ENCODE data around the gene SP140.
"Not testable (repeated sequence)": the region's sequence is repeated elsewhere in the genome, so short reads cannot be mapped to it uniquely, and the experiment has no call there.

Gene SP140

DNA sequence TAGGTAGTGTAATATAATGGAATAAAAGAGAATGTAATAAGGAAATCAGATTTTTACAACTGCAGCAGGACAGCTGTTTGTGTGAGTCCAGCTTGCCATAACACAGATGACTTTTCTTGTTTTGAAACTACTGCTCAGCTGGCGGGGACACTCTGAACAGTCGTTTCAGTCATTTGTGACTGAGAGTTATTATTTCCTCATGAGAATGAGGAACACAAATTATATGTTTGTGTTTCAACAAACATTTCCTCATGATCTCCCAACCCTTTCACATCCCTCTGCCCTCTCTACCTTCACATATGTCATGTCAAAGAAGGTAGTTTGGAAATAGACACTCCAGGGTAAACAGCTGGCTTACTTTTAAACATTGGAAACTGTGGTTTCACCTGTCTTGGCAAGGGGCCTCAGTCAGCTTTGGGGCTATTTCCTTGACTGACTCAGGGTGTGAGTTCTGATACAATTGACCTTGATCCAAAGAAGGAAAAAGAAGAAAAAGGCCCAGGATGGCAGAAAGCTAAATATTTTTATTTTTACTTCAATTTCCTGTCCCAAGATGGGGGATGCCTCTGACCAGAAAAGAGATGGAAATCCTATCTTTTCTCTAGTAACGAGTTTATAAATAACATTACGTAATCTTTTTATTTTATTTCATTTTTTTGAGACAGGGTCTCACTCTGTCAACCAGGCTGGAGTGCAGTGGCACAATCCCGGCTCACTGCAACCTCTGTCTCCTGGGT, 102.0 kb downstream of the SP140 start:
- no peak for DNase-seq

DNA sequence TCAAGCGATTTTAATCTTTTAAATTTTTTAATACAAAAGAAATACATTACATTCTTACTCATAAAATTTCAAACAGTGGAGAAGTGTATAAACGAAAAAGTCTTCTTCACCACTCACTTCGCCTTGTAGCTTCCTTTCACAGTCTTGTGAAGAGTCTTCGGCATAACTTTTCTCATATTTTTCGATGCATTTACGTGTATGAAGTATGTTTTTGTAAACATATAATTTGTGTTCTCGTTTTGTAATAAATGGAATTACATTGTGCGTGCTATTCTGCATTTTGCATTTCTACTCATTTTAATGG, 102.6 kb downstream of the SP140 start:
- DNase-seq: no peak

DNA sequence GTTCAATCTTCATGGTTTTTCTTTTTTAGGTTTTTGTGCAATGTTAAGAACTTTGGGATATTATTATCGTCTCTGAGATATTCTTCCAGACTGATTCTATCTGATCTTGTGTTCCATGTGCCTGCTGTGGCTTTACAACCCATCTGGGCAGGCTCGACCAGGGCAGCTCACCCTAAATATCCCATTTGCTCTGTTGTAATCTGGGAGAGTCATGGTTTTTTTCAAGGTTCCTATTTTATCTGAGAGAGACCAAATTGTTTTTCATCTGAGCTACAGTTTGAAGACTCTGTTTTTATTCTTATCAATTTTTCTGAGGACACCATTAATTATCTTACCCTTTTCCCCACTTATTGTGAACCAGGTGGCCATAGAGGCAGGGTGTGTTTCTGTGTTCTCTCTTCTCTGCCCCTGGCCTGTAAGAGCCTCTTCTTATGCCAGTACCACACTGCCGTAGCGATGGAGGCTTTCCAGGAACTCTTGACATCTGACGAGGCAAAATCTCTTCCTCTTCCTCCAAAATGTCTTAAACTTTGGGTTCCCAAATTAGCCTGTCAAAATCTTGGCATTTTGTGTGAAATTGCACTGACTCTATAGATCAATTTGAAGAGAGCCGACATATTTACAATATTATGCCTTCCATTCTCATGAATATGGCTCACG, 104.5 kb downstream of the SP140 start:
- no peak for DNase-seq

DNA sequence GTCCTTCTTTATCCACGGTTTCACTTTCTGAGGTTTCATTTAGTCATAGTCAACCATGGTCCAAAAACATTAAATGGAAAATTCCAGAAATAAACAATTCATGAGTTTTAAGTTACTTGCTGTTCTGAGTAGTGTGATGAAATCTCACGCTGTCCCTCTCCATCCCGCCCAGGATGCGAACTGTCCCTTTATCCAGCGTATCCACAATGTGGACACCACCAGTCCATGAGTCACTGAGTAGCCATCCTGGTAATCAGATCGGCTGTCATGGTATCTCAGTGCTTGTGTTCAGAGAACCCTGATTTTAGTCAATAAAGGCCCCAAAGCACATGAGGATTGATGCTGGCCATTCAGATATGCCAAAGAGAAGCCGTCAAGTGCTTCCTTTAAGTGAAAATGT, 105.2 kb downstream of the SP140 start:
- no peak for DNase-seq

DNA sequence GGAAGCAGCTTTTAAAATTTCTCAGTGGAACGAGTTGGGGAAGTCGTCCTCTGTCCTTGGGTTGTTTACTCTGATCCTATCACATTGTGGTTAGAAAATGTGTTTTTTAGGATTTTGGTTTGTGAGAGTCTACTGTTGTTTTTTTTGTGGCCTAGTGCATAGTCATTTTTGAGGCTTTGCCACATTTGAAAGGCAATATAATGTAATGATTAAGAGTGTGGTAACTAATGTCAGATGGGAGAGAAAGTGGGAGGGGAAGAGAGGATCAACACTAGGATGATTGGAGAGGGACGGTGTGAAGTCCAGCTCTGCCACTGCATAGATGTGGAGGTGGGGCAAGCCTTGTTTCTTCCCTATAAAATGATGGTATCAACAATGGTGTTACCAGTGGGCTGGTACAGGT, 109.9 kb downstream of the SP140 start:
- DNase-seq: no peak

DNA sequence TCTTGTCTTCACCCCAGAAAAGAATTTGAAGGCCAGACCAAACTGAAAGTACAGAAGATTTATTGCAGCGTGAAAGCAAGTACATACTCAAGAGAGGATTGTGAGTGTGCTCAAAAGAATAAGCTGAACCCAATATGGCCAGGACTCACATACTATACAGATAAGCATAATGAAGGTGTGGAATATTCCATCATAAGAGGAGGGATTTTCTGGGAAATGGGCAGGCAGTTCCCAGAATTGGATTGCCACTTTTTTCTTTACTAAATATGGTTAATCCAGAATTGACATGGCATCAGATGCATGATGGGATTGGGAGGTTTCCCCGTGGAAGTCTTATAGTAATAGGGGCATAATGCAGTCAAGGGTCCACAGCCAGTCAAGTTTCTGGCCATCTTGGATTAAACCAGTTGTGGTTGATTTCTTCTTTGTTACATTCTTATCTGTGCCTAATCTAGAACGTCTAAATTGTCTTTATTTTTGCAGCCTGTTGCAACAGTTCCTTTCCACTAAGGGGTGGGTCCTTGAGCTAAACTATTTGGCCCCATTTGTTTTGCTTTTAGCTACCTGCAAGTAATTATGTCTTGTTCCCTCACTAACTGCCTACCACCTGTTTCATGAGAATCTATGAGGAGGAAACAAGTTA, 110.4 kb downstream of the SP140 start:
- DNase-seq: no peak

DNA sequence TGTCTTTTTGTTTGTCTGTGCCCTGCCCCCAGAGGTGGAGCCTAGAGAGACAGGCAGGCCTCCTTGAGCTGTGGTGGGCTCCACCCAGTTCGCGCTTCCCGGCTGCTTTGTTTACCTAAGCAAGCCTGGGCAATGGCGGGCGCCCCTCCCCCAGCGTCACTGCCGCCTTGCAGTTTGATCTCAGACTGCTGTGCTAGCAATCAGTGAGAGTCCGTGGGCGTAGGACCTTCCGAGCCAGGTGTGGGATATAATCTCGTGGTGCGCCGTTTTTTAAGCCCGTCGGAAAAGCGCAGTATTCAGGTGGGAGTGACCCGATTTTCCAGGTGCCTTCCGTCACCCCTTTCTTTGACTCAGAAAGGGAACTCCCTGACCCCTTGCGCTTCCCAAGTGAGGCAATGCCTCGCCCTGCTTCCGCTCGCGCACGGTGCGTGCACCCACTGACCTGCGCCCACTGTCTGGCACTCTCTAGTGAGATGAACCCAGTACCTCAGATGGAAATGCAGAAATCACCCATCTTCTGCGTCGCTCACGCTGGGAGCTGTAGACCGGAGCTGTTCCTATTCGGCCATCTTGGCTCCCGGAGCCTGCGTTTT, 116.5 kb downstream of the SP140 start:
- not testable (repeated sequence) for DNase-seq

DNA sequence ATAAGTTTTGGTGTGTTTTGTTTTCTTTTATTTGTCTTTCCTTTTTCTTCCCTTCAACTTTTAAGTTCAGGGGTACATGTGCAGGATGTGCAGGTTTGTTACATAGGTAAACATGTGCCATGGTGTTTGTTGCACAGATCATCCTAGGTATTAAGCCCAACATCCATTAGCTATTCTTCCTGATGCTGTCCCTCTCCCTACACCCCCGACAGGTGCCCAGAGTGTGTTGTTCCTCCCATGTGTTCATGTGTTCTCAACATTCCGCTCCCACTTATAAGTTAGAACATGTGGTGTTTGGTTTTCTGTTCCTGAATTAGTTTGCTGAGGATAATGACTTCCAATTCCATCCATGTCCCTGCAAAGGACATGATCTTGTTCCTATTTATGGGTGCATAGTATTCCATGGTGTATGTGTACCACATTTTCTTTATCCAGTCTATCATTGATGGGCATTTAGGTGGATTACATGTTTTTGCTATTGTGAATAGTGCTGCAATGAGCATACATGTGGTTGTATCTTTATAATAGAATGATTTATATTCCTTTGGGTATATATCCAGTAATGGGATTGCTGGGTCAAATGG, 117.6 kb downstream of the SP140 start:
- not testable (repeated sequence) for DNase-seq

DNA sequence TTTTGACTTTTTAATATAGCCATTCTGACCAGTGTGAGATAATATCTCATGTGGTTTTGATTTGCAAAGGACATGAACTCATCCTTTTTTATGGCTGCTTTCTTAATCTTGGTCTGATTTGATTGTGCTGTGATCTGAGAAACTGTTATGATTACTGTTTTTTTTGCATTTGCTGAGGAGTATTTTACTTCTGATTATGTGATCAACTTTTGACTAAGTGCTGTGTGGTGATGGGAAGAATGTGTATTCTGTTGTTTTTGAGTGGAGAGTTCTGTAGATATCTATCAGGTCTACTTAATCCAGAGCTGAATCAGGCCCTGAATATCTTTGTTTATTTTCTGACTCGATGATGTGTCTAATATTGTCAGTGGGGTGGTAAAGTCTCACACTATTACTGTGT, 118.2 kb downstream of the SP140 start:
- no peak for DNase-seq

DNA sequence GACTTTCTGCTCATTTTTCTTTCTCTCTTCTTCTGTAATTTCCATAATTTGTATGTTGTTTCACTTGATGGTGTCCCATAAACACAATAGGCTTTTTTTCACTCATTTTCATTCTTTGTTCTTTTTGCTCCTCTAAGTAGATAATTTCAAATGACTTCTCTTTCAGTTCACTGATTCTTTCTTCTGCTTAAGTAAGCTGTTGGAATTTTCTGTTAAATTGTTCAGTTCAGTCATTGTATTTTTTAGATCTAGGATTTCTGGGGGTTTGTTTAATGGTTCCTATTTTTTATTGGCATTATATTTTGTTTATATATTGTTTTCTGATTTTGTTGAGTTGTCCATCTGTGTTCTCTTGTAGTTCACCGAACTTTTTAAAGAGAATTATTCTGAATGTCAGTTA, 120.9 kb downstream of the SP140 start:
- DNase-seq: no peak

DNA sequence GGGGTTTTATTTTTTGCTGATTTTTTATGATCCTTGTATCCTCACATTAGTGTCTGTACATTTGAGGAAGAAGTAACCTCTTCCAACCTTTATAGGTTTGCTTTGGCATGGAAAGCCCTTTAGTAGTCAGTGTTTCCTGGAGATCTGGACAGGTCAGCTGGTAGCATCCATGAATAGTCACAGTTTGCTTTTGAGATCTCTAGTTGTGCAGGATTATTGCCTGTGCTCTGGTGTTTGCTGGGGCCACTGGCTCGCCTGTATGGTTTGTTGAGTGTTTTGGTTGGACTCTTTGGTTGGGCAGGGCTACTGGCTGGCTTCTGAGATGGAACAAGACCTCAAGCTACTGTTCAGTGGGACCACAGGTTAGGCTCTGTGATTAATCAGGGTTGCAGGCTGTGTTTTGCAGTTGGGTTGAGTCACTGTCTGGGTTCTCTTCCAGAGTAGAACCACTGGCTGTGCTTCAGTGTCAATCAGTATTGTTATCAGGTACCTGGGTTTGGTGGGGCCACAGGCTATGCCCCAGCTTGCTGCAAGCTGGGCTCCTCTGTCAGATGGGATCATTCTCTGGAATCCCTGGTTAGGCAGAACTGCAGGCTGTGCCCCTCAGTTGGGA, 121.5 kb downstream of the SP140 start:
- peak; percentile 37 for DNase-seq

DNA sequence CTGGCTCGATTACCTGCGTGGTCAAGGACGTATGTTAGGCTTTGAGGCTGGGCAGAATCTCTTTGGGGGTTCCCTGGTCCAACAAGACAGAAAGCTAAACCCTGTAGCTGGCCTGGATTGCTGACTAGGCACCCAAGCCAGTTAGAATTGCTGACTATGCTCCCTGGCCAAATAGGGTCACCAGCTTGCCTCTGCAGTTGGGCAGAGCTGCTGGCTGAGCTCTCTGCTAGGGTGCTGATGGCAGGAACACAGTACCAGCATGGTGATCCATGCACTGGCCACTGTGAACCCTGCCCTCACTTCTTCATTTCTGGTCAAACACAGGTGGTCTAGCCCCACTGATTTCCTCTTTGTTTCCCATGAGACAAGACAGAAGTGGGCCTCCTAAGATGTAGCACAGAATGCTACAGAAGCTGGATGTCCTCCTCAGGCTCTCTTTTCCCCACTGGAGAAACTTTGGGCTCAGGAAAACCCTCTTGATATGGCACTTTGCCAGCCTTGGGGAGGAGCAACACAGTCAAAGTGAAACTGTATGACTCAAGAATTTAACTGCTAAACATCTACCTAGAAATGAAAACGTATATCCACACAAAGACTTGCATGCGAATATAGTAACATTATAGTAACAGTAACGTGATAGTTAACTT, 122.2 kb downstream of the SP140 start:
- peak; percentile 46 for DNase-seq

DNA sequence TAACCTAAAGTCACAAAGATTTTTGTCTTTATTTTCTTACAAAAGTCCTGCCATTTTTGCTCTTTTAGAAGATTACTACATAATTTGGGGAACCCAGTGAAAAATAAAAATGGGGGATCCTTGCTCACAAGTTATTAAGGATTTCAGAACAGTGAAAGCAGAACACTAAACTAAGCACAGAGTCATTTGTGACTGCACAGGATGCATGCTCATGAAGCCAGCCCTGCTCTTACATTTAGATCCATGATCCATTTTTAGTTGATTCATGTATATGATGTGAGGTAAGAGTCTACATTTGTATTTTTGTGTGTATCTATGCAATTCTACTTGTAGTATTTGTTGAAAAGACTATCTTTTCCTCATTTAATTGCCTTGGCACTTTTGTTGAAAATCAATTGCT, 123.3 kb downstream of the SP140 start:
- DNase-seq: no peak

DNA sequence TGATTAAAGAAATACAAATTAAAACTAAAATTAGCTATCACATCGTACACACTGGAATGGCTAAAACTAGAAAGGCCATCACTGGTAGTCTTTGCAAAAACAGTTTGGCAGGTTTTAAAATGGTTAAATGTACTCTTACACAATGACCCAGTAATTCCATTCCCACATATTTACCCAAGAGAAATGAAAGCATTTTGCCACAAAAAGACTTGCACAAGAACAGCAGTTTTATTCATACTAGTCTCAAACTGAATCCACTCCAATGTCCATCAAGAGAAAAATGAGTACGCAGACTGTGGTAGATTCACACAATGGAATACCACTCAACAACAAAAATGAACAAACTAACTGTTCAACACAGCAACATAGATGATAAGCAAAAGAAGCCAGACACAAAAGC, 130.5 kb downstream of the SP140 start:
- no peak for DNase-seq

DNA sequence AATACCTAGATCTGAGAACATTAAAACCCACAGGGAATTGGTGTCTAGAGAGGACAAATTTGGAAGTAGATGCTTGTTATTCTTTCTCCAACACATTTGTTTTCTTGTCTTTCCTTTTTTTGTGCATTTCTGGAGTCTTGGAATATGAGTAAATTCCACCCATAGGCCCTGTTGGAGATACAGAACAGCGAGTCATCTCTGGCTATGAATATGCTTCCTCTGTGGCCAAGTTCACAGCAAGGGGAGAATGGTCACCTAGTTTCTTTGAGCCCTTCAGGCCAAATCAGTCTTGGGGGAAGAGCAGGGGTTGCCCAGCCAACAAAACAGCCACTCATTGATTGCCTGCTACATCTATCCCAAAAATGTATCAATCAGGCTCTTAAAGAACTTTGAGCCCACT, 132.8 kb downstream of the SP140 start:
- no peak for DNase-seq

DNA sequence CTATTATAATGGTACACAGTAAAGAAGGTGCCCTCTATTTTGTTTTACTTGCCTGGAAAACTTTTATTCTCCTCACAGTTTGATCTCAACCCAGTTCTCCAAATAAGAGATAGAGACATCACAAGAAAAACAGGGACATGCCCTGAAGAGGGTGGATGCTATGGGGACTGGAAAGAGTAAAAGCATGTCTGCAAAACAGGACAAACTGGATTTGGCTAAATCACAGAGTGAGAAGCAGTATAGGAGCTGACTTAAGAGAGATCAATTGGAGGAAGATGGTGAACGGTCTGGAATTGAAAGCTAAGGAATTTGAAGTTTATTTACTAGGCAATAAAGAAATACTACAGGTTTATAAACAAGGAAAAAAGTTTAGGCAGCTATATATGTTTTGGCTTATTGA, 134.5 kb downstream of the SP140 start:
- DNase-seq: no peak

DNA sequence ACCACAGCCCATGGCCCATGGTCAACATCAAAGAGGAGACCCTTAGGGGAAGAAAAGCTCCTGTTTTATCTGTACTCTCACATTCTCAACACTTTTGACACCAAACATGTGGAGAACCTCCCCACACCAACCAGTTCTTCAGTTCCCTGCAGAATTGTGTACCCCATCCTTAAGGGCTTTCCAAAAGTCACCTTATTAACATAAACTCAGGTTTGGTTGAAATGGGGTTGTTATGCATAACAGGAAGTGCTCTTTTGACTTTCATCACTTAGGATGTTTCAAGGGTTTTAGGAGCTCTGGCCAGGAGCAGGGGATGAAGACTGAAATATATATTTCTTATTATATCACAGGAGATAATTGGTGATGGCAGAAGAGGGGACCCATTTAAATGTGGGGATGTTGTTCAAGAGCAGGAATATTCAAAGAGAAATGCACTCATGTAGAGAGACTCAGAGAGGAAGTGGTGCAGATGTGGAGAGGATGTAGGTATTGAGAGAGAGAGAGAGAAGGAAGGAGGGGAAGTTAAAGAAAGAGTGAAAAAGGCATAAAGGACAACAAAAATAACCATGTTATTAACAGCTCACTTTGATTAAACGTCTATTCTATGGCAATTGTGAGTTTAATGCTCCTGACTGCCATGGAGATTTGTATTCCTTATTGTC, 136.6 kb downstream of the SP140 start:
- no peak for DNase-seq
